Fibroblast of the aortic adventitia (primary cell): ENCODE data around the gene DNAJB8. TPM values are rescaled to one million over a fixed set of nuclear protein-coding genes. Genes with fewer than 3 reads are reported as not detected.

Experiments used
- DNase-seq: peaks from one replicate; pipeline ENCODE4 v3.0.0-alpha.2; 2010; ENCODE audit warnings: low read depth
- H3K4me3 ChIP-seq: 2 replicates; pipeline ENCODE4 v1.5.1; 2011; ENCODE audit warnings: low read depth, mild to moderate bottlenecking, control low read depth, low read length, moderate library complexity
- total RNA-seq: library from RNA; depleted of rRNA; stranded (reverse); fragments of >200 nt; gene quantifications from 2 replicates; pipeline ENCODE4 v1.2.3, GENCODE V29; 2012; ENCODE audit warnings: low replicate concordance
- TF ChIP-seq, protein P1 (sequence below): IDR thresholded peaks from 2 replicates; pipeline ENCODE4 v1.5.1; 2011; ENCODE audit warnings: mild to moderate bottlenecking, low read length, control low read depth, inconsistent platforms; ENCODE audit not compliant: insufficient read depth

DNAJB8 gene
- 0.25 TPM in 1 of 2 replicates, not detected in the other for total RNA-seq

DNA sequence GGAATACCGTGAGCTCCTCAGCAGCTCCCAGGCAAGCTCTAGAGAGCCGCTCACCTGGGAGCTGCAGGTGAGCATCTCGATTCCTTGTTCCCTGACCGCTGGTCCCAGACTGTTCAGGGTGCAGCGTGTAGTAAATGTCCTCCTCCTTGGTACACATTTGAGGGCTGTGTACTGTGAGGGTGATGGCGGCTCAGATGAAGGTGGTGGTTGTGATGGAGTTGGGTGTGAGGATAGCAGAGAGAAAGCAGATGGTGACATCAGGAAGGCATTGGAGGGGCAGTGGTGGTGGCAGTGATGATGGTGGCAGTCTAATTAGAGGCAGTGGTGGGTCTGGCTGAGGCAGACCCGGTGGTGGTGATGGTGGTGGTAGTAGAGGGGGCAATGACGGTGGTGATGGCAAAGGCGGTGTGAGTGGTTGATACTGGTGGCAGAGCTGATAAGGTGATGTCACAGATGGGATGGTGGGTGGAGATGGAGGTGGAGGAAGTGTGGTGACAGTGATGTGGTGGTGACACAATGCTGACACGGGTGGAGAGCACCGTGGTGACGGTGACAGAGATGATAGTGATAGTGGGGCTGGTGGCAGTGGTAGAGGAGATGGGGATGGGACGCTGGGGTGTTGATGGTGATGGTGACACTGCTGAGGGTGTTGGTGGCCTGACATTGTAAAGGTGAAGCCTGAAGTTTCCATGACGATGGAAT, at the start of gene DNAJB8:
Gene DNAJB8 (minus strand): TSS at position 51 of the 702 bp plus-strand sequence. CDS start 3,645 bp downstream, outside the sequence.
- TF ChIP-seq, protein P1, sequence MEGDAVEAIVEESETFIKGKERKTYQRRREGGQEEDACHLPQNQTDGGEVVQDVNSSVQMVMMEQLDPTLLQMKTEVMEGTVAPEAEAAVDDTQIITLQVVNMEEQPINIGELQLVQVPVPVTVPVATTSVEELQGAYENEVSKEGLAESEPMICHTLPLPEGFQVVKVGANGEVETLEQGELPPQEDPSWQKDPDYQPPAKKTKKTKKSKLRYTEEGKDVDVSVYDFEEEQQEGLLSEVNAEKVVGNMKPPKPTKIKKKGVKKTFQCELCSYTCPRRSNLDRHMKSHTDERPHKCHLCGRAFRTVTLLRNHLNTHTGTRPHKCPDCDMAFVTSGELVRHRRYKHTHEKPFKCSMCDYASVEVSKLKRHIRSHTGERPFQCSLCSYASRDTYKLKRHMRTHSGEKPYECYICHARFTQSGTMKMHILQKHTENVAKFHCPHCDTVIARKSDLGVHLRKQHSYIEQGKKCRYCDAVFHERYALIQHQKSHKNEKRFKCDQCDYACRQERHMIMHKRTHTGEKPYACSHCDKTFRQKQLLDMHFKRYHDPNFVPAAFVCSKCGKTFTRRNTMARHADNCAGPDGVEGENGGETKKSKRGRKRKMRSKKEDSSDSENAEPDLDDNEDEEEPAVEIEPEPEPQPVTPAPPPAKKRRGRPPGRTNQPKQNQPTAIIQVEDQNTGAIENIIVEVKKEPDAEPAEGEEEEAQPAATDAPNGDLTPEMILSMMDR = no peak
- no peak for DNase-seq

DNA sequence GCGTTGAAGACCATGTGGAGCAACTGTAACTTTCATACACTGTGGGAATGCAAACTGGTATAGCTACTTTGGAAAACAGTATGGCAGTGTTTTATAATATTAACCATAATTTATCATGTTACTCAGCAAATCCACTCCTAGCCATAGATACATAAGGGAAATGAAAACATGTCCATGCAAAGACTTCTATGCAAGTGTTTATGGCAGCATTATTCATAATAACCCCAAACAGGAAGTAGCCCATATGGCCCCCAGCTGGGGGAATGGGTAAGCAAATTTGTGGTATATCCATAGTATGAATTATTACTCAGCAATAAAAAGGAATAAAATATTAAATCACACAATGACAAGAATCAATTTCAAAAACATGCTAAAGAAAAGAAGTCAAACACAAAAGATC, 49.3 kb upstream of the DNAJB8 start:
- TF ChIP-seq, protein P1 = no peak
- H3K4me3 ChIP-seq = no peak overlapping the region
- no peak for DNase-seq

More for the DNA sequence above, at the start of gene DNAJB8:
- no peak within 1 kb of the TSS for H3K4me3 ChIP-seq

DNA sequence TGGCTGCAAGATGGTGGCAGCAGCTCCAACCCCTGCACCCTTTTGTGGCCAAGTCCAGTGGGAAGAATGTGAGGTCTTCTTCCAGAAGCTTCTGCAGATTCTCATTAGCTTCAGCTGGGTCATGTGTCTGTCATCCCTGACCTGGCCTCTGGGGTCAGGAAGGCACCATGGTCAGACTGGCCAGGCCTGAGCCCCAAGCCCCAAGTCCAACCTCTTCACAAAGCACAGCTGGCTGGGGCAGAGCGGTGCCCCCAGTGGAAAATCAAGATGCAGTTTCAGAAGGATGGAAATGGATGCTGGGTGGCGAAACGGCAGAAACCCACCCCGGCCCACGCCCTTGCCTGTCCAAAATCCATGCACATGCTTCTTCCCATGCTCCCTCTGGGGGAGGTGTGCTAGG, 42.2 kb upstream of the DNAJB8 start:
- no peak for DNase-seq
- no peak overlapping the region for H3K4me3 ChIP-seq
- TF ChIP-seq, protein P1 = no peak

DNA sequence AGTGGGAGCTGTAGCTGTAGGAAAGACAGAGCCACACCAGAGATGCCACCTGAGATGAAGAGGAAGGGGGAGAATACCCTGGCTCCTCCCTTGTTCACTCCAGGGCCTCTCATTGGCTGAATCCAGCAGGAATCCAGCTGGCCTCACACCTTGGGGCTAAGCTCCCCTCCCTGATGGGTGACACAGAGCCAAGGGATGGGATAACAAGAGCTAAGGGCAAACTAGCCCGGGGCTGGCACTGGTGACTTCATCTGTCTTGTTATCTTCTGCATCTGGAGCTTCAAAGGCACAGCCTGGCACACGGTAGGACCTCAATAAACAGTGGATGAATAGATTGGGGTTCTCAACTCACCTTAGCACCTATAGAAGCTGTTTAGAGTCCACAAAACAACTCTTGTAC, 40.1 kb upstream of the DNAJB8 start:
- H3K4me3 ChIP-seq = no peak overlapping the region
- no peak for DNase-seq
- TF ChIP-seq, protein P1 = no peak

DNA sequence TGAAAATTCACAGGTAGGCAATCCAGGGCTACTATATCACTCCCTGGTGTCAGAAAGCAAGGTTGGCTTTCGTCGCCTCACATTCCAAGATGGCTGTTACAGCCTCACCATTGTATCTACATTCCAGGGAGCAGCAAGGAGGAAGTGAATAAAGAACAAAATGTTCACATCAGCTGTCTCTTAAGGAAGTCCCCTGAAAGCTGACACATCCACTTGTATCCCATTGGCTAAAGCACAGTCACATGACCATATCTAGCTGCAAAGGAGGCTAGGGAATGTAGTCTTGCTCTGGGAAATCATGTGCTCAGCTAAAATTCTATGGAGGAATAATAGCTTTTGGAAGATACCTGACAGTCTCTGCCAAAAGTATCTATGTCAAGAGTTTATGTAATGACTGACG, 39.1 kb upstream of the DNAJB8 start:
- TF ChIP-seq, protein P1 = no peak
- DNase-seq = no peak

DNA sequence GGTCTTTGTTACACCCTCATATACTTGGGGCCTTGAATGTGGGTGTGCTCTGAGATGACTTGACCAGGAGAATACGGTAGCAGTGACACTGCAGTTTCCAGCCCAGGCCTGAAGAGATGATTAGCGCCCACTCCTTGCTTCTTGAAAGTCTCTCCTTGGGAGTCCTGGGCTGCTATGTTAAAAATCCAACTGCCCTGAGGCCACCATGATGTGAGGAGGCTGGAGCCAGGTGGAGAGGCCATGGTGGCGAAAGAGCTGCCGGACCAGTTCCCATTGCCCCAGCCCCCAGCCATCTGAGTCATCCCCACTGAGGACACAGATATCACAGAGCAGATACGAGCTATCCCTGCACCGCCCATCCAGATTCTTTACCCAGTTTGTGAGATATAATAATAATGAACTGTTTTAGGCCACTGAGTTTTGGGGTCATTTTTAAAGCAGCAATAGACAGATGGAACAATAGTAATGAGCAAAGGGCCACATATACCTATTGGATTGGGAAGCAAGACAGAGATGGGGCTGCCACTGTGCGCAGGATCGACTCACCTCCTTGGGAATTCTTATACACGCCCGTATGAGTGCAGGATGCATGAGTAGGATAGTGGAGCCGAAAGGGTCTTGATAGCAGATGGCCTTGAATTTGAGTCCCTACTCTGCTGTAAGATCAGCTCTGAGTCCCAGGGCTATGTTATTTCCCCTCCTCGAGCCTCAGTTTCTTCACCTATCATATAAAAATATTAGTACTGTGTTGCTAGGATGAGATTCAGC, 38.5 kb upstream of the DNAJB8 start:
- no peak for DNase-seq
- H3K4me3 ChIP-seq = no peak overlapping the region

More for the DNA sequence above, 39.1 kb upstream of the DNAJB8 start:
- H3K4me3 ChIP-seq = no peak overlapping the region

More for the DNA sequence above, 38.5 kb upstream of the DNAJB8 start:
- TF ChIP-seq, protein P1 = no peak
